Neural crest cell (in vitro differentiated cells): ENCODE results near the gene CD81. TPM values are rescaled to one million over a fixed set of nuclear protein-coding genes. Genes with fewer than 3 reads are reported as not detected.

Experiments
- DNase-seq: peaks from one replicate; pipeline ENCODE4 v3.0.0; 2021; ENCODE audit warnings: low read depth, mixed read lengths, low spot score
- H3K27ac Mint-ChIP-seq: one replicate; pipeline ENCODE4 v1.8.0; 2021; ENCODE audit warnings: mild to moderate bottlenecking, mixed read lengths; ENCODE audit not compliant: unreplicated experiment
- H3K27me3 Mint-ChIP-seq: 2 replicates; pipeline ENCODE4 v1.8.0; 2021; ENCODE audit warnings: low read depth, mild to moderate bottlenecking, mixed read lengths
- H3K36me3 Mint-ChIP-seq: 2 replicates; pipeline ENCODE4 v1.8.0; 2021; ENCODE audit warnings: low read depth, mild to moderate bottlenecking, mixed read lengths
- H3K4me1 Mint-ChIP-seq: 2 replicates; pipeline ENCODE4 v1.8.0; 2021; ENCODE audit warnings: mixed read lengths
- H3K4me3 Mint-ChIP-seq: one replicate; pipeline ENCODE4 v1.8.0; 2021; ENCODE audit warnings: mild to moderate bottlenecking, mixed read lengths
- H3K9me3 Mint-ChIP-seq: 2 replicates; pipeline ENCODE4 v1.8.0; 2021; ENCODE audit warnings: mixed read lengths
- CTCF ChIP-seq: fragments of 200-600 bp; sonication (generic); conservative IDR thresholded peaks from 2 replicates; pipeline ENCODE4 v1.5.0; 2021; ENCODE audit warnings: antibody characterized with exemption, mild to moderate bottlenecking
- total RNA-seq: library from RNA; stranded (reverse); gene quantifications from 2 replicates; pipeline ENCODE4 v1.2.1, GENCODE V29; 2021

The CD81 gene
- total RNA-seq, 1 donor from 2014 or later = 225 TPM

GRCh38 chr11:2416765-2417164 lies 39.7 kb downstream of the CD81 start:
- H3K36me3 Mint-ChIP-seq = no peaks in the 10 kb centered on the region
- no peak overlapping the region for H3K4me3 Mint-ChIP-seq
- no peak overlapping the region for H3K27ac Mint-ChIP-seq
- TF ChIP-seq CTCF = no peak
- DNase-seq = no peak
- H3K27me3 Mint-ChIP-seq = no peaks in the 10 kb centered on the region
- no peaks in the 10 kb centered on the region for H3K4me1 Mint-ChIP-seq
- no peaks in the 10 kb centered on the region for H3K9me3 Mint-ChIP-seq

- no peak overlapping the region for H3K27ac Mint-ChIP-seq
- H3K4me3 Mint-ChIP-seq = no peak overlapping the region
- no peak for DNase-seq
- no peak for TF ChIP-seq CTCF
- H3K27me3 Mint-ChIP-seq = no peaks in the 10 kb centered on the region
- no peaks in the 10 kb centered on the region for H3K4me1 Mint-ChIP-seq
- H3K9me3 Mint-ChIP-seq = no peaks in the 10 kb centered on the region
- no peaks in the 10 kb centered on the region for H3K36me3 Mint-ChIP-seq
Observed at GRCh38 chr11:2417856-2418692, 41.0 kb downstream of the CD81 start.

- no peak overlapping the region for H3K27ac Mint-ChIP-seq
- H3K36me3 Mint-ChIP-seq = no peaks in the 10 kb centered on the region
- H3K27me3 Mint-ChIP-seq = no peaks in the 10 kb centered on the region
- H3K4me1 Mint-ChIP-seq = no peaks in the 10 kb centered on the region
- H3K9me3 Mint-ChIP-seq = no peaks in the 10 kb centered on the region
- no peak overlapping the region for H3K4me3 Mint-ChIP-seq
- TF ChIP-seq CTCF = no peak
- no peak for DNase-seq
Observed at GRCh38 chr11:2418693-2419360, 41.7 kb downstream of the CD81 start.

GRCh38 chr11:2419638-2420501 lies 42.8 kb downstream of the CD81 start:
- peak; percentile 81 for DNase-seq
- no peaks in the 10 kb centered on the region for H3K36me3 Mint-ChIP-seq
- H3K27me3 Mint-ChIP-seq = no peaks in the 10 kb centered on the region
- no peak overlapping the region for H3K27ac Mint-ChIP-seq
- H3K9me3 Mint-ChIP-seq = no peaks in the 10 kb centered on the region
- no peaks in the 10 kb centered on the region for H3K4me1 Mint-ChIP-seq
- peak; percentile 88 for TF ChIP-seq CTCF
- no peak overlapping the region for H3K4me3 Mint-ChIP-seq

GRCh38 chr11:2420502-2421225 lies 43.6 kb downstream of the CD81 start:
- no peaks in the 10 kb centered on the region for H3K36me3 Mint-ChIP-seq
- no peak overlapping the region for H3K27ac Mint-ChIP-seq
- no peaks in the 10 kb centered on the region for H3K27me3 Mint-ChIP-seq
- H3K9me3 Mint-ChIP-seq = no peaks in the 10 kb centered on the region
- peak; percentile 93 for TF ChIP-seq CTCF
- no peak overlapping the region for H3K4me3 Mint-ChIP-seq
- no peaks in the 10 kb centered on the region for H3K4me1 Mint-ChIP-seq
- DNase-seq = peak; percentile 75
